Measurements from ENCODE around the gene MPHOSPH10. TPM values are rescaled to one million over a fixed set of nuclear protein-coding genes. Genes with fewer than 3 reads are reported as not detected.
"Not testable (repeated sequence)": the region's sequence is repeated elsewhere in the genome, so short reads cannot be mapped to it uniquely, and the experiment has no call there.

The MPHOSPH10 gene
- total RNA-seq, 1 experiment from 2014 or later: 54.7 TPM

DNA sequence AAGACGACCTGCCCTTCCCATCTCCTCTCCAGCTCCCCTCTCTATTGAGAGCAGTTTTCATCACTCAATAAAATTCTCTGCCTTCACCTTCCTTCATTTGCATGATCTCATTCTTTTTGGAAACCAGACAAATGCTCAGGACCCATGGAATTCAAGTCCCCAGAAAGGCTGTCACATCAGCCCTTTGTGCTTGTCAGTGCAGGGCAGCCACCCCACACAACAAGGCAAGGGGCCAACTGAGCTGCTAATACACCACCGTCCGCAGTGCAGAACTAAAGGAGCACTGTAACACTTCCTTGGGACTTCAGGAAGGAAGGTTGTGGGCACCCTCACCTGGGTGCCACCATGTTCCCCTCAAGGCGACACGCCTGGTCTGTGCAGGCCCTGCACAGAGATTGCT, 26.6 kb upstream of the MPHOSPH10 start:
- DNase-seq: no peak
- Mint-ChIP-seq H3K27ac (ENCODE audit: unreplicated experiment) (no peak overlapping the region), H3K9me3 (ENCODE audit: low read depth, unreplicated experiment) (peaks cover 3% of the 10 kb centered on the region), H3K27me3 (ENCODE audit: unreplicated experiment) (no peaks in the 10 kb centered on the region), H3K36me3 (ENCODE audit: insufficient read depth, unreplicated experiment) (no peaks in the 10 kb centered on the region), H3K4me1 (ENCODE audit: low read depth, unreplicated experiment) (no peaks in the 10 kb centered on the region), H3K4me3 (ENCODE audit: low read depth, unreplicated experiment) (no peak overlapping the region)
- BruUV-seq (replicated peaks): no TSS peak
- CTCF ChIA-PET: no interaction called here
- intact Hi-C loops (cut with micrococcal nuclease; ENCODE audit: unreplicated experiment): no loop called here
- TF ChIP-seq, protein P1, sequence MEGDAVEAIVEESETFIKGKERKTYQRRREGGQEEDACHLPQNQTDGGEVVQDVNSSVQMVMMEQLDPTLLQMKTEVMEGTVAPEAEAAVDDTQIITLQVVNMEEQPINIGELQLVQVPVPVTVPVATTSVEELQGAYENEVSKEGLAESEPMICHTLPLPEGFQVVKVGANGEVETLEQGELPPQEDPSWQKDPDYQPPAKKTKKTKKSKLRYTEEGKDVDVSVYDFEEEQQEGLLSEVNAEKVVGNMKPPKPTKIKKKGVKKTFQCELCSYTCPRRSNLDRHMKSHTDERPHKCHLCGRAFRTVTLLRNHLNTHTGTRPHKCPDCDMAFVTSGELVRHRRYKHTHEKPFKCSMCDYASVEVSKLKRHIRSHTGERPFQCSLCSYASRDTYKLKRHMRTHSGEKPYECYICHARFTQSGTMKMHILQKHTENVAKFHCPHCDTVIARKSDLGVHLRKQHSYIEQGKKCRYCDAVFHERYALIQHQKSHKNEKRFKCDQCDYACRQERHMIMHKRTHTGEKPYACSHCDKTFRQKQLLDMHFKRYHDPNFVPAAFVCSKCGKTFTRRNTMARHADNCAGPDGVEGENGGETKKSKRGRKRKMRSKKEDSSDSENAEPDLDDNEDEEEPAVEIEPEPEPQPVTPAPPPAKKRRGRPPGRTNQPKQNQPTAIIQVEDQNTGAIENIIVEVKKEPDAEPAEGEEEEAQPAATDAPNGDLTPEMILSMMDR (IDR thresholded peaks at IDR 0.05; ENCODE audit: unreplicated experiment): no peak

DNA sequence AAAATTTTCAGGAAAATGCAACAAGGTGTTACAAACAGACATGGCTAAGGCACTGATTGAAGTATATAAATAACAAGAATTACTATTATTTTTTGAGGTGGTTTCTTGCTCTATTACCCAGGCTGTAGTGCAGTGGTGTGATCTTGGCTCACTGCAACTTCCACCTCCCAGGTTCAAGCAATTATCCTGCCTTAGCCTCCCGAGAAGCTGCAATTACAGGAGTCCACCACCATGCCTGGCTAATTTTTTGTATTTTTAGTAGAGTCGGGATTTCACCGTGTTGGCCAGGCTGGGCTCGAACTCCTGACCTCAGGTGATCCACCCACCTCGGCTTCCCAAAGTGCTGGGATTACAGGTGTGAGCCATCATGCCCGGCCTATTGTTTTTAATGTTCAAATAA, 24.0 kb upstream of the MPHOSPH10 start:
- H3K27me3 Mint-ChIP-seq (ENCODE audit: unreplicated experiment); CTCF ChIA-PET; H3K4me3 Mint-ChIP-seq (ENCODE audit: low read depth, unreplicated experiment); intact Hi-C loops (cut with micrococcal nuclease; ENCODE audit: unreplicated experiment); H3K27ac Mint-ChIP-seq (ENCODE audit: unreplicated experiment); BruUV-seq (replicated peaks); DNase-seq; H3K4me1 Mint-ChIP-seq (ENCODE audit: low read depth, unreplicated experiment); H3K36me3 Mint-ChIP-seq (ENCODE audit: insufficient read depth, unreplicated experiment); H3K9me3 Mint-ChIP-seq (ENCODE audit: low read depth, unreplicated experiment): not testable (repeated sequence)

DNA sequence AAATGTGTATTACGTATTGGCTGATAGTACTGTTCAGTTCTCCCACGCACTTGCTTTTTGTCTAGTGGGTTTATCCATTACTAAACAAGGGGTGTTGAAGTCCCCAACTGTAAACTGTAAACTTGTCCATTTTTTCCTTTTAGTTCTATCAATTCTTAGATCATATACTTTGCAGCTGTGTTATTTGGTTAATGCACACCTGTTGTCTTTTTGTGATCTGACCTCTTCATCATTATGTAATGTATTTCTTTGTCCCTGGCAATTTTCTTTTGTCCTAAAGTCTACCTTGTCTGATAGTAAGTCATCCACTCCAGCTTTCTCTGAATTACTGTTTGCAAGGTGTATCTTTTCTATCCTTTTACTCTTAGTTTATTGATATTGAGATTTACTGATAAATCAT, 22.3 kb upstream of the MPHOSPH10 start:
- intact Hi-C loops (cut with micrococcal nuclease; ENCODE audit: unreplicated experiment): no loop called here
- H3K27ac Mint-ChIP-seq (ENCODE audit: unreplicated experiment): no peak overlapping the region
- peaks cover 10% of the 10 kb centered on the region for H3K36me3 Mint-ChIP-seq (ENCODE audit: insufficient read depth, unreplicated experiment)
- H3K4me1 Mint-ChIP-seq (ENCODE audit: low read depth, unreplicated experiment): no peaks in the 10 kb centered on the region
- peaks cover 3% of the 10 kb centered on the region for H3K9me3 Mint-ChIP-seq (ENCODE audit: low read depth, unreplicated experiment)
- no peak for DNase-seq
- no peak overlapping the region for H3K4me3 Mint-ChIP-seq (ENCODE audit: low read depth, unreplicated experiment)
- TF ChIP-seq, protein P1 (IDR thresholded peaks at IDR 0.05; ENCODE audit: unreplicated experiment): no peak
- no peaks in the 10 kb centered on the region for H3K27me3 Mint-ChIP-seq (ENCODE audit: unreplicated experiment)
- no TSS peak for BruUV-seq (replicated peaks)
- CTCF ChIA-PET: no interaction called here

DNA sequence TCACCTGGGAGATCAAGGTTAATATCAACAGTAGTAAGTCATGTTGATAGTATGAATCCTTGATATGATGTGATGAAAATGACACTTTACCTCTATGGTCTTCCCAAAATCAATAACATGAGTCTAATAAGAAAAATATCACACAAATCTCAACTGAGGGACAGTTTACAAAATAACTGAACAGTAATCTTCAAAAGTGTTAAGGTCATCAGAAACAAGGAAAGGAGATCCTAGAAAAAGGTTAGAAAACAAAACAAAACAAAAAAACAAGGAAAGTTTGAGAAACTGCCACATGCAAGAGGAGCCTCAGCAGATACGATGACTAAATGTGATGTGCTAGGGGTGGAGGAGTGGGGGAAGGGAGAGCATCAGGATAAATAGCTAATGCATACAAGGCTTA, 16.6 kb upstream of the MPHOSPH10 start:
- no peak overlapping the region for H3K27ac Mint-ChIP-seq (ENCODE audit: unreplicated experiment)

DNA sequence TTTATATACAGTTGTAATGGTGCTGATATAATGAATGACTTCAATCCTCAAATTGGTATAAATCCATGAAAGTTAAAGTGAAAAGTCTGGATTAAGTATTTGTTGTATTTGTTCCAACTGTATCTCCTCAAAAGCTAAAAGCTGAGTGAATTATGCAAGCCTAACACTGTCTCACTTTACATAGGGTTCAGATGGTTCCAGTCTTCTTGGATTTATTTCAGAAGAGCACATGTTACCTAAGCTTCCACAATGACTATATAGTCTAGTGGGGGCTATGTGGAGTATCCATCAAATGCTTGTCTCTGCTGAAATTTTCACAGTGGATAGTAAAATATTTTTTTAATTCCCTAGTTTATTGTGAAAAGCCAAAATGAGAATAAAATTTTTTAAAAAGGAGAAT, 13.4 kb upstream of the MPHOSPH10 start:
- Mint-ChIP-seq H3K27ac (ENCODE audit: unreplicated experiment) (no peak overlapping the region), H3K4me3 (ENCODE audit: low read depth, unreplicated experiment) (no peak overlapping the region), H3K36me3 (ENCODE audit: insufficient read depth, unreplicated experiment) (peaks cover 20% of the 10 kb centered on the region), H3K9me3 (ENCODE audit: low read depth, unreplicated experiment) (no peaks in the 10 kb centered on the region), H3K4me1 (ENCODE audit: low read depth, unreplicated experiment) (no peaks in the 10 kb centered on the region), H3K27me3 (ENCODE audit: unreplicated experiment) (no peaks in the 10 kb centered on the region)
- BruUV-seq (replicated peaks): no TSS peak
- DNase-seq: no peak
- intact Hi-C loops (cut with micrococcal nuclease; ENCODE audit: unreplicated experiment): no loop called here
- CTCF ChIA-PET: no interaction called here
- TF ChIP-seq, protein P1 (IDR thresholded peaks at IDR 0.05; ENCODE audit: unreplicated experiment): no peak

More for the DNA sequence above, 16.6 kb upstream of the MPHOSPH10 start:
- Mint-ChIP-seq H3K9me3 (ENCODE audit: low read depth, unreplicated experiment) (no peaks in the 10 kb centered on the region), H3K36me3 (ENCODE audit: insufficient read depth, unreplicated experiment) (peaks cover 25% of the 10 kb centered on the region), H3K4me3 (ENCODE audit: low read depth, unreplicated experiment) (no peak overlapping the region), H3K27me3 (ENCODE audit: unreplicated experiment) (no peaks in the 10 kb centered on the region), H3K4me1 (ENCODE audit: low read depth, unreplicated experiment) (no peaks in the 10 kb centered on the region)
- TF ChIP-seq, protein P1 (IDR thresholded peaks at IDR 0.05; ENCODE audit: unreplicated experiment): no peak
- no TSS peak for BruUV-seq (replicated peaks)
- CTCF ChIA-PET: interaction anchor here (0.7 kb wide), 1 partner anchor 9 kb away, joined by 4 read pairs; no protein-coding TSS in a partner anchor
- intact Hi-C loops (cut with micrococcal nuclease; ENCODE audit: unreplicated experiment): no loop called here
- no peak for DNase-seq
